Measurements from ENCODE around the gene PSMD14.

PSMD14 gene

GRCh38 chr2:161430386-161430785 is 122.2 kb downstream of the PSMD14 start:
- TF ChIP-seq FOXP2 (optimal IDR thresholded peaks at IDR 0.05; ENCODE audit: borderline replicate concordance, extremely low read depth, extremely low read length, insufficient read depth) (no peak), POLR2AphosphoS5 (IDR thresholded peaks at IDR 0.05; ENCODE audit: low read depth, low read length) (no peak), TAF1 (IDR thresholded peaks at IDR 0.05; ENCODE audit: borderline replicate concordance, insufficient read depth, low read length) (no peak), SIN3A (IDR thresholded peaks at IDR 0.05; ENCODE audit: borderline replicate concordance, insufficient read depth, low read length) (no peak), REST (IDR thresholded peaks at IDR 0.05; ENCODE audit: insufficient read depth in 1 of 2, low read depth in 2 of 2, low read length in 2 of 2) (no peak)

- TF ChIP-seq FOXP2 (optimal IDR thresholded peaks at IDR 0.05; ENCODE audit: borderline replicate concordance, extremely low read depth, extremely low read length, insufficient read depth) (no peak), TAF1 (IDR thresholded peaks at IDR 0.05; ENCODE audit: borderline replicate concordance, insufficient read depth, low read length) (no peak), SIN3A (IDR thresholded peaks at IDR 0.05; ENCODE audit: borderline replicate concordance, insufficient read depth, low read length) (no peak), REST (IDR thresholded peaks at IDR 0.05; ENCODE audit: insufficient read depth in 1 of 2, low read depth in 2 of 2, low read length in 2 of 2) (no peak), POLR2AphosphoS5 (IDR thresholded peaks at IDR 0.05; ENCODE audit: low read depth, low read length) (no peak)
These were observed 123.9 kb downstream of the PSMD14 start for GRCh38 chr2:161432107-161432506.

DNA sequence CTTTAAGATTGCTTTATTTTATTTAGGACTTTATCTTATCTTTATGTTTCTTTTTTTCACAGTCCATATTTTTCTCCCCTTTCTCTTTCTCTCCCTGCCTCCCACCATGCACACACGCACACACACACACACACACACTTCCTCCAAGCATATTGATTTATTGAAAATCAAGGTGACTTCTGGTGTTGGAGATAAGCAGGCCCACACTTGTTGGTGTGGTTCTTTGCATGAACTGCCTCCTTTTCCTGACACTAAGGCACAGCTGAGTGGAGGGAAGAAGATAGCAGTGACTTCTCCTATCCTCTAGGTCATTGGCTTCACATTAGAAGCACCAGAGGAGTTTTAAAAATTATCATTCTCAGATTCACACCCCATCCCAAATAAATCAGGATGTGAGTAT is 125.9 kb downstream of the PSMD14 start:
- TF ChIP-seq SIN3A (IDR thresholded peaks at IDR 0.05; ENCODE audit: borderline replicate concordance, insufficient read depth, low read length) = no peak
- TF ChIP-seq REST (IDR thresholded peaks at IDR 0.05; ENCODE audit: insufficient read depth in 1 of 2, low read depth in 2 of 2, low read length in 2 of 2) = no peak
- no peak for TF ChIP-seq FOXP2 (optimal IDR thresholded peaks at IDR 0.05; ENCODE audit: borderline replicate concordance, extremely low read depth, extremely low read length, insufficient read depth)
- TF ChIP-seq POLR2AphosphoS5 (IDR thresholded peaks at IDR 0.05; ENCODE audit: low read depth, low read length) = no peak
- TF ChIP-seq TAF1 (IDR thresholded peaks at IDR 0.05; ENCODE audit: borderline replicate concordance, insufficient read depth, low read length) = no peak

GRCh38 chr2:161436411-161436810 is 128.2 kb downstream of the PSMD14 start:
- no peak for TF ChIP-seq POLR2AphosphoS5 (IDR thresholded peaks at IDR 0.05; ENCODE audit: low read depth, low read length)
- TF ChIP-seq TAF1 (IDR thresholded peaks at IDR 0.05; ENCODE audit: borderline replicate concordance, insufficient read depth, low read length) = no peak
- no peak for TF ChIP-seq SIN3A (IDR thresholded peaks at IDR 0.05; ENCODE audit: borderline replicate concordance, insufficient read depth, low read length)
- TF ChIP-seq FOXP2 (optimal IDR thresholded peaks at IDR 0.05; ENCODE audit: borderline replicate concordance, extremely low read depth, extremely low read length, insufficient read depth) = no peak
- TF ChIP-seq REST (IDR thresholded peaks at IDR 0.05; ENCODE audit: insufficient read depth in 1 of 2, low read depth in 2 of 2, low read length in 2 of 2) = no peak

GRCh38 chr2:161438598-161438997 is 130.4 kb downstream of the PSMD14 start:
- TF ChIP-seq POLR2AphosphoS5 (IDR thresholded peaks at IDR 0.05; ENCODE audit: low read depth, low read length) = no peak
- TF ChIP-seq FOXP2 (optimal IDR thresholded peaks at IDR 0.05; ENCODE audit: borderline replicate concordance, extremely low read depth, extremely low read length, insufficient read depth) = no peak
- TF ChIP-seq REST (IDR thresholded peaks at IDR 0.05; ENCODE audit: insufficient read depth in 1 of 2, low read depth in 2 of 2, low read length in 2 of 2) = no peak
- no peak for TF ChIP-seq SIN3A (IDR thresholded peaks at IDR 0.05; ENCODE audit: borderline replicate concordance, insufficient read depth, low read length)
- no peak for TF ChIP-seq TAF1 (IDR thresholded peaks at IDR 0.05; ENCODE audit: borderline replicate concordance, insufficient read depth, low read length)

All from PFSK-1 (cell line).